NCI-H1092 treated with DMSO at 0.1 percent for 48 hours (cell line): ENCODE results near the gene TLX3.
"Not testable (repeated sequence)": the region's sequence is repeated elsewhere in the genome, so short reads cannot be mapped to it uniquely, and the experiment has no call there.

Experiments used
- DNase-seq: peaks from one replicate; lab custom pipeline; 2025; lab: John Stamatoyannopoulos, UW

The TLX3 gene

DNA sequence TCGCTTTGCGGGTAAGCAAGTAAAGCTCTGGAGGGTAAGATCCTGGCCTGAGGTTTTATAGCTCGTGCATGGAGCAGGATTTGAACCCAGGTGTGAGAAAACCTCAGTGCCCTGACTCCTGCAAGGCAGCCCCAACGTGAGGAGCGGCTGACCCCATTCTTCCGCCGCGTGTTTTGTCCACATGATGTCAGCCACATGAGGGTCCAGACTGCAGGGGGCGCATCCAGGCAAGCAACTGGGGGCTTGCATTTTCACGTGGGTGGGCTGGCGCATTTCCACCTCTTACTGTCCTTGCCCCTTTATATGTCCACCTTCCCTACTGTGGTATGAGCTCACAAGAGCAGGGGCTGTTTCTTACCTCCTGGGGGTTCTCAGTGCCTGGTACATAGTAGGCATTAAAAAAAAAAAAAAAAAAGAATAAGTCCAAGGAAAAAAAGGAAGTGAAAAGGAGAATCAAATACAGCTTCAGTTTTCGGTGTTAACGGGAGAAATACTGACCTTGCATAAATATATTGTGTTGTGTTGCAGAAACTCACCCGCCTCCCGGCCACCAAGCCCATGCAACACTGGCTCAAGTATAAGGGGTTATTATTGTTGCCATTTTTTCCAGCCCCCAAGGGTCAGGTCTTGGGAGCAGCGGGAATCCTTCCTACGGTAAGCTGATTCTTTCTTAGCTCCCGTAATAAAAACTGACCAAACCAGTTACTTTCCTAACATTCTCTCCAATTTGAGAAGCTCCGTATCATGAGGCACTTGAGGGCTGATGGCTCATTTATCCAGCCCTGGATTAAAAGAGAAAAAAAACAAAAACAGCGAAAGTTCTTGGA lies 15.0 kb downstream of the TLX3 start:
- no peak for DNase-seq

DNA sequence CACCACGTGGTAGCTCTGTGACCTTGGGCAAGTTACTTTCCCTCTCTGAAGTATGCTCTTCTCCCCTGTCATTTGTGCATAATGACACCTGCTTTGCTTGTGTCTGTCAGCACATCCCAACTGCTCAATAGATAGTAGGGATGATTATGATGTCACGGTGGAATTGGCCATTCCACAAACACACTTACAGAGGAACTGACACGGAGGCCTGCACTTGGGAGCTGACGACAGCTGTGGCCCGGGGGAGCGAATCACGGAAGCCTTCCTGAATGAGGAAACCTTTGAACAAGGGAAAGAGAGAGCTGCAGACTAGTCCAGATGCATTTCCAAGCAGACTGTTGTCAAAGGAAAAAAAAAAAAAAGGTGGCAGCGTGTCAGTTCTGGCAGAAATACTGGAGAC lies 21.0 kb downstream of the TLX3 start:
- DNase-seq = no peak

DNA sequence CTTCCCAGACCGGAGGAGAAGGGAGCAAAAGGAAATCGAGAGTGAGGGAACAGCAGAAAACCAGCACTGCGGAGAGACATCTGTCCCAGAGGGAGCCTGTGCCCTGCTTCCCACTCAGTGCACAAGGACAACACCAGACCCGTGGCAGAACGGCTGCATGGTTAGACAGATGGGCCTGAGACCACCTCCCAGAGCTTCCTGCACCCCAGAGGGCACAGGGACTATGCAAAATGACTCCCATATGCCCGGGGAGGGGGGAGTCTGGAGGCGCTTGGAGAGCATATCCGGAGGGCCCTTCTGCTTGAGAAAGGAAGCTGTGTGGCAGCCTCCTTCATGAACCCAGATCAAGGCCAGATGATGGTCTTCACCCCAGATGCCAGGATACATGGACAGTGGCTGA lies 26.6 kb downstream of the TLX3 start:
- DNase-seq = no peak

DNA sequence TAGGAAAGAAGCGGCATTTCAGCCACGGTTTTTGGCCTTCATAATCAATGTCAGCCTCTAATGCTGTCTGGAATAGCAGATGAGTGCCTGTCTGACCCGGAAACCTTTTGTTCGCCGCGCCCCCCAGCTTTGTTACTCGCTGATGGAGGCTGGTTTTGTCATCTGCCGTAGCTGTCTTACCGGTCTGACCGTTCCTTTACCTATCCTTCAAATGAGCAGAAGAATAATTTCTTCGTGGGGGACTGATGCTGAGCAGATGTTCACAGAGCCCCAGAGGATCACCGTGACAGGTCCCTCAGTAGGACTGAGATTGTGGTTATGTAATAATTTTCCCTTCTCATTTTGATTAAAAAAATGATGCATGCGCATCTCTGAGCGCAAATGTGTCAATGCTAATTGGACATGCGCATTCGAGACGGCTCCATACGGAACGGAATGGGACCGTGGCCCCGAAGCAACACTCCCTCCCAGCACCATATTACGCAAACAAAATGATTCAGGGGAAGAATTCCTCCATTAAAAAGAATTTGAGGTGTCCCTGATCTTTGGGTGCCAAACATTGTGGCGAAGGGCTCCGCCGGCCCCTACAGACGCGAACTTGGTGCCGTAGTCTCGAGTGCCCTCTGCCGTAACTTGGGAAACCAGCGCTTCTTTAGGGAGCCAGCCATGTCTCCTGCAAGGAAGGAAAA lies 27.6 kb downstream of the TLX3 start:
- DNase-seq = peak; percentile 24

DNA sequence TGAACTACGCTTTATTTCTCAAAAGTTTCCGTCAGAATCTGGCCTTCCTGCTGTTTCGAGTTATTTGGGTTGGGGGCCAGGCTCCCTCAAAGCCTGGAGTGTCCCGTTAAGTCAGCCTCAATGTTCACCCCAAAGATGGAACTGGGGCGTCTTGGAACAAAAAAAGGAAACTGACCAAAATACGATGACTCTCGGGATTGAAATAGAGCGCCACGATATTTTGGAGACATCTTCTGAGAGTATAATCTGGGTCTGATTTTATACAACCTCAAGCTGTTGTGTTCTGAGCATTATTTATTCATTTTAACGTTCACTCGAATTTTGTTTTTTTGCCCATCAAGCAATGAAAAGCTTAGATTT lies 28.1 kb downstream of the TLX3 start:
- no peak for DNase-seq

DNA sequence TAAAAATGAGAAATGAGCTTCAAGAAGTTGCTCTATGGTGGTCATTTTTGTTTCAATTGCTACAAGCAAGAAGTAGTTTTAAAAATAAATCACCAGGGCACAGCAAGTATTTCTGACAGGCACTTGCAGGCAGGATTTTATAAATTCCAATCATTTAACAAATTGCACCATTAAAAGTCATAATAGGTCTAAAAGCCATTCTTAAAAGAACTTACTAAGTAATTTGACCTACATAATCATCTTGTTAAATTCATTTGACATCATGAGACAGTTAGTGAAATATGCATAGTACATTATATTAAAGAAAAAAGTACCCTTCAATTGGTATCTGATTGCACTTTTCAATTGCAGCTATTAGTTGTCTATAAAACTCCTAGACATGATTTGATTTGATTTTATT lies 31.0 kb downstream of the TLX3 start:
- no peak for DNase-seq

DNA sequence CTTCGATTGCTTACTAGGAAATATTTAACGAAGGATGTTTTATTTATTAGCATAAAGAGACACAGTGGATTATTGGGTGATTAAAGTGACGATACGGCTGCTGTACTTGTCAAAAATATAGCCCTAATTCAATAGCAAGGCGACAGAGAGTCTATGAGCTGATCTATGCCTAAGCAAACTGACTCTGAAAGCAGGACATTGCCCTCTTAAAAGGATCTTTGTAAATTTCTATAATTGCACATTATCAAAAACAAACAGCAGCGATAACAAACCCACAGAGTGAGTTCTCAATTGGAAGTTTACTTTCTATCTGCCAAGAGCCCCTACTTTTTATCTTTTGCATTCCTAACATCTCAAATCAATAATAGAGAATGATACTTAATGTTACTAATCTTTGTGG lies 31.4 kb downstream of the TLX3 start:
- DNase-seq = no peak

DNA sequence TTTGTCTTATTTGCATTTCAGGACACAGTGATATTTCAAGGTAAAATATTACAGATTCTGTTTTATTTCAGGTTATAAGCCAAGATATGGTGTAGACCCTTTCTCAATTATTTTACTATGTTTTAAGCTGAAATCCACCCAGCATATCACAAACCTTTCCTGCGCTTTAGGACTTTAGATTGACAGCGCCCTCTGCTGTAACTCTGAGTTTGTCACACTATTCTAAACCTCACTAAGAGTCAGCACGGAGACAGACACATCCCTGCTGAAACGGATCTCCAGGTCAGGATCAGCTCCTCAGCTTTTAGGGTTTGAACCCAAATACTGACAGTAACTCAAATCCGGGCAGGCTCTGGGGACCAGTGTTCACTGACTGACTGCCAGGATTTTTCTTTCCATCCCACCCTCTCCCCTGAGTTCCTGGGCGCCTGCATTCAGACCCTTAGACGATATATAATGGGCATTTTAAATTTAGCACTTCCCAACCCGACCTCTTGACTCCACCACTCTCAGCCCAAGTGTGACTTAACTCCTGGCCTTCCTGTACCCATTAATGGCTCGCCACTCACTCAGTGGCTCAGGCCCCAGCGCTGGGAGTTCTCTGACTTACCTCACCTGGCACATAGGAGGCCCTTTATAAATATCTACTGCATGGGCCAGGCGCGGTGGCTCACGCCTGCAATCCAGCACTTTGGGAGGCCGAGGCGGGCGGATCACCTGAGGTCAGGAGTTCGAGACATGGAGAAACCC lies 33.5 kb downstream of the TLX3 start:
- peak; percentile 40 for DNase-seq

DNA sequence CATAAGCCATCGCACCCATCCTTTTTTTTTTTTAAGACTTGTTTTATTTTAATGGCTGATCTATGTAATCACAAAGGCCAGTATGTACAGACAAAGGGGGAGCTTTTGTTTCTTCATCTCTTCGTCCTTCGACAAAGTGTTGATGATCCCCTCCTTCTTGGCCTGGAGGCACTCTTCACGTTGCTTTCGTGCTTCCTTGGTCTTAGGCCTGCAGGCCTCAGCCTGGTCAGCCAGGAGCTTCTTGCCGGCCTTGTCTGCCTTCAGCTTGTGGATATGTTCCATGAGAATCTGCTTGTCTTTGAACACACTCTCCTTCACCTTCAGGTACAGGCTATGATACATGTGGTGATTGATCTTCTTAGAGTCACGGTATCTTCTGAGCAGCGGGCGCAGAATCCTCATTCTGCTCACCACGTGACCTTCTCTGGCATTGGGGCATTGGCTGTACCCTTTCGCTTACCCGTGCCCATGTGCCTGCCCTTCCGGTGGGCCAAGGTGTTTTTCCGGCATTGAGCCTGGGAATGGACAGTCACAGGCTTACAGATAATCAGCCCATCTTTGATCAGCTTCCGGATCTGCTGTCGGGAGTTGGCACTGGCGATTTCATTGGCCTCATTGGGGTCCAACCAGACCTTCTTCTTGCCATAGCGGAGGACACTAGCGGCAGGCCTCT lies 36.0 kb downstream of the TLX3 start:
- no peak for DNase-seq

DNA sequence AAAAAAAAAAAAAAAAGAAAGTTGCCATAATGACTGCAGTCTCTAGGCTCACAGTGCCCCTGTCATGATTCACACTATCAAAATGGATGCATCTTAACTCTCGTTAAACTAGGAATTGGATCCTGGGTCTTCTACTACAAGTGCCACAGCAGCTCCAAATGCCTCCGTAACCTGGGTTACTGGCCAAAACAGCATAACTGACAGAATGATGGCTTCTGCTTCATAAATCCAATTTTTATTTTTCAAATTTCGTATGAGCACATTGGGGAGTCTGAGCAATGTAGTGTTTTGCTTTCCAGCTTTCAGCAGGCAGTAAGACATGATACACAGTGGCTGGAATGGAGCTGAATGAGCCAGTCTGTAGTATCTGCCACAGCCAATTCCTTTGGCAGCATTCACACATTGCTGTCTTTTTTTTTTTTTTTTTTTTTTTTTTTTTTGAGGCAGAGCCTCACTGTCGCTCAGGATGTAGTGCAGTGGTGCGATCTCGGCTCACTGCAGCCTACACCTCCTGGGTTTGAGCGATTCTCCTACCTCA lies 42.6 kb downstream of the TLX3 start:
- no peak for DNase-seq

DNA sequence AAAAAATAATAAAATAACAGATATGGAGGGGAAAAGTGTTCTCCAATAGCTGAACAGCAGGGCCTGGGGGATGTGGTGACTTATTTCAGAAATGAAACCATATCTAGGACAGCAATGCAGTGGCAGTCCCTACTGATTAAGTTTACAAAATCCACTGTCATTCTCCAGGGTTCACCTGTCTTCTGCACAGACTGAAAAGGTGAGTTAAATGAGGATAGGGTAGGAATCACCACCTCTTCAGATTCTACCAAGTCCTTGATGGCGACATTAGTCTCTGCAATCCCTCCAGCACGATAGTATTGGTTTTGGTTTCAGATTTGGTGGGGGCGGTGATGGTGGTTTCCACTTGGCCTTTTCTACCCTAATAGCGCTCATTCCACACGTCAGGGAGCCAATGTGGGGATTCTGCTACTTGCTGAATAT lies 46.3 kb downstream of the TLX3 start:
- no peak for DNase-seq

DNA sequence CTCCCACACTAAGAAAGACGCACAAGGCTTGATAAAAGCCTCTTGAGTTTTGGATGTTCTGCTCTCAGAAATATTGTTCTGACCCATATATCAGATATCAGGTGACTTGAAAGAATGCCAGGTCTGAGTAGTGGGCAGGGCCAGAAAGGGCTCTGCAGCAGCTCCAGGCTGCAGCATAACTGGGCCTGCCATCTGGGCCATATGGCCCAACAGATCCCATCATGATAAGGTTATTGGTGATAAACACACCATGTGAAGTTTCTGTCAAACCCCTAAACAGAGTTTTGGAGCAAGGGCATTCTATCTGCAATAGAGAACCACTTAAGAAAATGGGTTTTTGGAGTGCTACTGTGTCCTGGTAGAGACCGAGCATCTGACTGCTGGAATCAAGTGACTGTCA lies 48.8 kb downstream of the TLX3 start:
- DNase-seq = no peak

DNA sequence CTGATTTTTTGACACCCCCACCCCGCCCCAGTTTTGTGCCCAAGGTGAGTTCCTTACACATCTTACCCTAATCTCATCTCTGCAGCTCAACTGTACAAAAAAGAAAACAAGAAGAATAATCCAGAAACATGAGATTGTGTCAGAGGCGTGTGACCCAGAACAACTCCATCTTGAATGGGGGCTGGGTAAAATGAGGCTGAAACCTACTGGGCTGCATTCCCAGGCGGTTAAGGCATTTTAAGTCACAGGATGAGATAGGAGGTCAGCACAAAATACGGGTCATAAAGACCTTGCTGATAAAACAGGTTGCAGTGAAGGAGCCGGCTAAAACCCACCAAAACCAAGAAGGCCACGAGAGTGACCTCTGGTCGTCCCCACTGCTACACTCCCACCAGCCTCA lies 52.1 kb downstream of the TLX3 start:
- DNase-seq = not testable (repeated sequence)
